T-helper 2 cell treated with Interferon-gamma antibody and Interleukin-4, amounts not matched to agents 100 ng/mL and 5 ng/mL, for 36 hours (primary cell): ENCODE results near the gene ZNF780B. TPM values are rescaled to one million over a fixed set of nuclear protein-coding genes. Genes with fewer than 3 reads are reported as not detected.
"Not testable (repeated sequence)": the region's sequence is repeated elsewhere in the genome, so short reads cannot be mapped to it uniquely, and the experiment has no call there.

Experiments used
- intact Hi-C: fragments of 100-400 bp; cut with micrococcal nuclease; formaldehyde crosslinking; loops from one replicate; pipeline ENCODE4 v1.15.1; 2023
- total RNA-seq: library from RNA; stranded (reverse); gene quantifications from 2 replicates; pipeline ENCODE4 v1.2.3, GENCODE V29; 2022

Gene ZNF780B
- total RNA-seq, 1 donor from 2014 or later = 30.0 TPM

- intact Hi-C loops = not testable (repeated sequence)
Observed at GRCh38 chr19:40041718-40042117, 14.3 kb downstream of the ZNF780B start.

DNA sequence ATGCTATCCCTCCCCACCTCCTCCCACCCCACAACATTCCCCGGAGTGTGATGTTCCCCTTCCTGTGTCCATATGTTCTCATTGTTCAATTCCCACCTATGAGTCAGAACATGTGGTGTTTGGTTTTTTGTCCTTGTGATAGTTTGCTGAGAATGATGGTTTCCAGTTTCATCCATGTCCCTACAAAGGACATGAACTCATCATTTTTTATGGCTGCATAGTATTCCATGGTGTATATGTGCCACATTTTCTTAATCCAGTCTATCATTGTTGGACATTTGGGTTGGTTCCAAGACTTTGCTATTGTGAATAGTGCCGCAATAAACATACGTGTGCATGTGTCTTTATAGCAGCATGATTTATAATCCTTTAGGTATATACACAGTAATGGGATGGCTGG, 18.0 kb downstream of the ZNF780B start:
- intact Hi-C loops = not testable (repeated sequence)

DNA sequence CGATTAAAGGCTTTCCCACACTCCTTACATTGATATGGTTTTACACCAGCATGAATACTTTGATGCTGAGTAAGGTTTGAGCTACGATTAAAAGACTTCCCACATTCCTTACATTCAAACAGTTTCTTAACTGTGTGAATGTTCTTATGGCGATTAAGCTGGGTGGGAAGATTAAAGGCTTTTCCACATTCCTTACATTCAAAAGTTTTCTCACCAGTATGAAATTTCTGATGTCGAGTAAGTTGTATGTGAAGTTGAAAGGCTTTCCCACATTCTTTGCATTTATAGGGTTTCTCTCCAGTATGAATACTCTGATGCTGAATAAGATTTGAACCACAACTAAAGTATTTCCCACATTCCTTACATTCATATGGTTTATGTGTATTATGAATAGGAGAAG, 20.0 kb downstream of the ZNF780B start:
- intact Hi-C loops = no loop called here

GRCh38 chr19:40033989-40034560, 22.0 kb downstream of the ZNF780B start:
- intact Hi-C loops = no loop called here

DNA sequence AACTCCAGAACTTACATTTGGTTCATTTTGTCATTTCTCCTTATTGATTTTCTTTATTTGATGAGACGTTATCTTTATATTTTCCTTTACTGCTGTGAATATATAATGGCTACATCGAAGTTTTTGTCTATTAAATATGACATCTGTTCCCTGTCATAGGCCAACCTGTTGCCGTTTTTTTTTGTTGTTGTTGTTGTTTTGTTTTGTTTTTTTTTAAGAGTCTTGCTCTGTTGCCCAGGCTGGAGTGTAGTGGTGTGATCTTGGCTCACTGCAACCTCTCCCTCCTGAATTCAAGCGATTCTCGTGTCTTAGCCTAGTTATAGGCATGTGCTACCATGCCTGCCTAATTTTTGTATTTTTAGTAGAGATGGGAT, 29.4 kb downstream of the ZNF780B start:
- intact Hi-C loops = no loop called here

GRCh38 chr19:40025938-40026596, 30.0 kb downstream of the ZNF780B start:
- intact Hi-C loops = no loop called here

DNA sequence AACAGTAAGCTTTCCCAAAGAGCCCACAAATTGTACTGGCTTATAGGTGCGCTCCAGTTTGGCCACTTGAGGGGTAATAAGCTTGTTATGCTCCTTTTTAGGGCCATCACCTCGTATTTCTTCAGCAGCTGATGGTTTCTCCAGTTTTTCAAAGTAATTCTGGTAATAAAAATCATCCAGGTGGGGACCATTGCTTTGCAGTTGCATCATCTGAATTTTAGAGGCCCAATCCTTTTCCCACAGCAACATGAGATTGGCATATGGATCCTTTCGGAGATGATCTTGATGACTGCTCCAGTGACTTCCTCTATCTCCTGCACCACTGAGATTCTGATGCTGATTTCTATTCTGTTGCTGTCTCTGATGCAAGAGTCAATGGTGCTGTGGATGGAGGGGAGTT, 32.1 kb downstream of the ZNF780B start:
- intact Hi-C loops = no loop called here

GRCh38 chr19:40013991-40014390, 42.0 kb downstream of the ZNF780B start:
- intact Hi-C loops = no loop called here

DNA sequence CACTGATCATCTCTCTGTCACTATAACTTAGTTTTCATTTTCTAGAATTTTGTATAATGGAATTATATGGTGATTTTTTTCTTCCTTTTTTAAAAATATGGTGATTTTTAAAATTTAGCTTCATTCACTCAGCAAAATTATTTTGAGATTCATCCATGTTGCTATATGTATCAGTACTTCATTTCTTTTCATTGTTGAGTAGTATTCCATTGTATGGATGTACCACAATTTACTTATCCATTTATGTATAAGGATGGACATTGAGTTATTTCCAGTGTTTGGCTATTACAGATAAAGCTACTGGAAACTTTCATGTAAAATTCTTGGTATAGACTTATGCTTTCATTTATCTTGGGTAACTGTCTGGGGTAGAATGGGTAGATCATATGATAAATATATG, 46.4 kb downstream of the ZNF780B start:
- intact Hi-C loops = no loop called here

GRCh38 chr19:40006273-40006691, 49.7 kb downstream of the ZNF780B start:
- intact Hi-C loops = no loop called here

GRCh38 chr19:40005691-40006272, 50.2 kb downstream of the ZNF780B start:
- intact Hi-C loops = no loop called here

DNA sequence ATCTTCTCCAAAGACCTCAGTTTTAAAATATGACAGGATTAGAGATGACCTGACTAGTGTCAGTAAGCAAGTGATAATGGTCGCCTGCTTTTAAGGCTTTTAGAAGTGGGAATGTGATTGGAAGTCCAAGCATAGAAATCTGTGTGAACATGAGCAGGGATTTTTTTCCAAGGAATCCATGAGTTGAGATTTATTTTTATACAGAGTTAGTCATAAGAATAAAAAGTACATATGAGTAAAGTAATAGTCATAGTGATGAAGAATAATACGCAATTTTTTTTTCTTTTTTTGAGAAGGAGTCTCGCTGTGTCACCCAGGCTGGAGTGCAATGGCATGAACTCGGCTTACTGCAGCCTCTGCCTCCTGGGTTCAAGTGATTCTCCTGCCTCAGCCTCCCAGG, 57.5 kb downstream of the ZNF780B start:
- intact Hi-C loops = no loop called here

DNA sequence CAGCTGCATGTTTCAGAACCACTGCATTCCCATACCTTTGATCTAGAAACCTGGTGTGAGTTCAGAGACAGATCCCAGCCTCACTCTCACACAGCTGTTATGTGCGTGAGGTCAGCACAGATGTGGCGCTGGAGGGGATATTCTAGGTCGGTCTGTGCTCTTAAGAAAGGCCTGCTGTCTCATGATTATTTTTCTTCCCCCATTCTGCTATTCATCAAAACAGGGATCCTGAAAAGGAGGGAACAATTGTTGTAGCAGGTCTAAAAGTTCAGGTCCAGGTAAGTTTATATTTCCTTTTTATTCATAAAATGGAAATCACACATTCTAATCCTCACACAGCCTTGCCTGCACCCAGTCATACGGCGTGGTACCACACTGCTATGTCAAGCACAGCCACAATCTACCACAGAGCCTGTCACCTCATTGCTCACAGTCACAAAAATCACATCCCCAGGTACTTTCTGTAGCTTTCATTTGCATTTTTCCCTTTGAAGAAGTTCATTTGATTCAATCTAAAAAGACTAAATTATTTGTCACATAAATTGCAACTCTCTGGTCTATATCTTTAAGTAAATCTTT, 58.3 kb downstream of the ZNF780B start:
- intact Hi-C loops = loop anchor here (1.0 kb wide), 1 partner anchor 59 kb away; the partner anchor contains the start of gene ZNF780B

DNA sequence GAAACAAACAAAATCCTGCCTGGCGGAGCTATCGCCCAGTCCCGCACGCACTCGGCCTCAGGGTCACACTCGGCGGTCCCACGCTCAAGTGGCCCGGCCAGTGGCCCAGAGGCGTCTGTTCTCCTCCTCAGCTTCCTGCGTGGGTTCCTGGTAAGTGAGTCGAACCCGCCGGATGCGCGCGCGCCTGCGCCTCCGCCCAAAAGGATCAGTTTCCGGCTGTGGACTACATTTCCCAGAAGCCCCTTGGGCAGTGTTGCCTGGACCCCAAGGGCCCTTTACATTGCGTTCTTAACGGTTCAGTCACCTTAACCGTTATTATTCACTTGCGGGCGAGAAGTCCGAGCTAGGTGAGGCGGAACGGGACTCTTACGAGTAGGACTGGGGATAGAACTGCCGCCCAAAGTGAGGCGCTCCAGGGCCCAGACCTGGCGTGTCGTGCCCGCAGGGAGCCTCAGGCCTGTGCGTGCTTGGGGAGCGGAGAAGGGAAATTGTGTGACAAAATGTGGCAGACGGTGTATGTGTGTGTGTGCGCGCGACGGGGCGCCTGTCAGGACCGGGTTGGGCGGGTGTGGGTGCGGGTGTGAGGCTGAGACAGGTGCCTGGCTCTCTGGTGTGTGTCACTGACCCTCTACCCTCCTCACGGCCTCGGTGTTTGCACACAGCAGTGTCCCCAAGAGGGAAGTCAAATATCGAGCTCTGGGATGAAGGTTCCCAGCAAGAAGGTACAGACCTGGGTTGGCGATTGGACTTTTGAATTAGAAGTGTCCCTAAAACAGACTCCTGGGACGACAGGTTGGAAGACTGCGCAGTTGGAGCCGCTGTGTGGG, 59.0 kb downstream of the ZNF780B start, which contains the start of gene ZNF546:
ZNF546 (plus strand) TSS at position 250 of the 827 bp plus-strand sequence. CDS start 1,267 bp downstream, outside the sequence.
- intact Hi-C loops = loop anchor here (1.0 kb wide), 3 partner anchors 26 to 93 kb away; partner anchors contain the start of genes PSMC4, ZNF780A and ZNF780B

- intact Hi-C loops = loop anchor here (1.0 kb wide), 2 partner anchors 25 to 94 kb away; partner anchors contain the start of genes PSMC4 and ZNF780A
Observed at GRCh38 chr19:39996218-39996810, 59.7 kb downstream of the ZNF780B start.

- intact Hi-C loops = loop anchor here (1.0 kb wide), 2 partner anchors 24 to 95 kb away; partner anchors contain the start of genes PSMC4 and ZNF780A
Observed at GRCh38 chr19:39995794-39996193, 60.2 kb downstream of the ZNF780B start.

GRCh38 chr19:39994361-39994760, 61.7 kb downstream of the ZNF780B start:
- intact Hi-C loops = no loop called here

GRCh38 chr19:39993605-39994004, 62.4 kb downstream of the ZNF780B start:
- intact Hi-C loops = no loop called here

DNA sequence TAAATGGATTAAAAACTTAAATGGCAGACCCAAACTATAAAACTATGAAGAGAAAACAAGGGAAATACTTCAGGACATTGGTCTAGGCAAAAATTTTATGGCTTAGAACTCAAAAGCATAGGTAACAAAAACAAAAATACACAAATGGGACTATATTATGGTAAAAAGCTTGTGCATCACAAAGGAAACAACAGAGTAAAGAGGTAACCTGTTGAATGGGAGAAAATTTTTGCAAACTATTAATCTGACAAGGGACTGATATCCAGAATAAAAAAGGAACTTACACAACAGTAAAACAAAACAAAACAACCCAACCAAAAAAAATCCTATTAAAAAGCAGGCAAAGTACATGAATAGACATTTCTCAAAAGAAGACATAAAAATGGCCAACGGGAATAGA, 68.4 kb downstream of the ZNF780B start:
- intact Hi-C loops = no loop called here

GRCh38 chr19:39987167-39987566, 68.9 kb downstream of the ZNF780B start:
- intact Hi-C loops = no loop called here

DNA sequence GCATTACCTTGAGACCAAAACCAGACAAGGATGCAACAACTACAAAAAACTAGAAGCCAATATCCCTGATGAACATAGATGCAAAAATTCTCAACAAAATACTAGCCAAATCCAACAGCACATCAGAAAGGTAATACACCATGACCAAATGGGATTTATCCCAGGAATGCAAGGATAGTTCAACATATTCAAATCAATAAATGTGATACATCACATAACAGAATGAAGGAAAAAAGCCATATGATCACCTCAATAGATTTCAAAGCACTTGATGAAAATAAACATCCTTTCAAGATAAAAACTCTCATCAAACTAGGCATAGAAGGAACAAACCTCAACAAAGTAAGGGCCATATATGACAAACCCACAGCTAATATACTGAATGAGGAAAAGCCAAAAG, 69.4 kb downstream of the ZNF780B start:
- intact Hi-C loops = no loop called here
